ENCODE data around the gene RAB3GAP2.
"Not testable (repeated sequence)": the region's sequence is repeated elsewhere in the genome, so short reads cannot be mapped to it uniquely, and the experiment has no call there.

The RAB3GAP2 gene

GRCh38 chr1:220195701-220196100 is 76.6 kb downstream of the RAB3GAP2 start:
- DNase-seq: no peak

DNA sequence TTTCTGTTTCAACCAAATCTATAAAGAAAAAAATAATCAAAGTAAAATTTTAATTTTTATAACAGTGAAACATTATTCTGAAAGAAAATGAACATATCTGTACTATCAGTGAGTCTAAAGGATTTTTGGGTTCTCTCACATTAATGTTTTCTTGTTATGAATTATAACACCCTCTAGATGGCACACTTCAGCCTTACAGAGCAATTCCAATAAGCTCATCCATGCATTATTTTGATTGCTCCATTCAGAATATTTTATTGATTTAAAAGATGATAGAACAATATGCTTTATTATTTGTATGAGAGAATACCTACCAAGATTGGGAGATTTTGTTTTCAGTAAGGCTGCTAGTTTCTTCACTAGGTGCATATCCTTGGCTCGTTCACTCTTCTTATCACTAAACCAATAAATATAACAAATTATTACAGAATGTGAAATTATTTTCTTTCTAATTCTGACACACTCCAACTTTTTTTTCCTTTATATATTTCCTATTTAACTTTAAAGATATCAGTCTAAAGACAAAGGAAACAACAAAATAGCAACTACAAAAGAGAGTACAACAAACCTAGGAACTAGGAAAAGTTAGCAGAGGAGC is 82.4 kb downstream of the RAB3GAP2 start:
- no peak for DNase-seq

DNA sequence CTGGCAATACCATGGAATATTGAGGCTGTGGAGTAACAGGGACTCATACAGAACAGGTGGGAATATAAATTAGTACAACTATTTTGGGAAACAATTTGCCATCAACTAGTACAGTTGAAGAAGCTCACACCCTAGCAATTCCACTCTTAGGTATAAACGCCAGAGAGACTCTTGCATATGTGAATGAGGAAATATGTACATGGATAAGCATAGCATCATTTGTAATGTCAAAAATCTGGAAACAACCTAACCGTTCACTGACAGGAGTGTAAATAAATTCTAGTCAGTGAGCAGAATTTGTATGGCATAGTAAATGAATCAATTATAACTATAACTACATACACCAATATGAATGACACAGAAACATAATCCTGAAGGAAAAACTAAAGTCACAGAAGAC is 83.7 kb downstream of the RAB3GAP2 start:
- no peak for DNase-seq

- no peak for DNase-seq
These were observed 85.5 kb downstream of the RAB3GAP2 start for GRCh38 chr1:220186752-220187151.

- no peak for DNase-seq
These were observed 87.7 kb downstream of the RAB3GAP2 start for GRCh38 chr1:220184506-220184905.

DNA sequence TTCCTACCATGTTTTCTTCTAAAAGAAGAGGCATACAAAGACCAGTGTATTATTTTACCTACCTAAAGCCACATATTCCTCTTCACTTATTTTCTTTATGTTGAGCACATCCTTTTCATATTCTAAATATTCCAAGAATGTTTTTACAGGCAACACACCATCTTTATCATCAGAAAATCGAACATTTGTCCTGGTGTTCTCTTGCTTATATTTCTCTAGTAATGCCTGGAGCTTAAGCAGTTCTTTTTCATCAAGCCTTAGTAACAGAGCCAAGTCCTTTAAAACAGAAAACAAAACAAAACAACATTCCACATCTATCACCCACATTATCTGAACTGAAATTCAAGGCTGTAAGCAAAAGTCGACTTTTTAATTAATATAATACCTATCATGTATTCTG is 89.6 kb downstream of the RAB3GAP2 start:
- DNase-seq: no peak

GRCh38 chr1:220182111-220182510 is 90.1 kb downstream of the RAB3GAP2 start:
- DNase-seq: no peak

DNA sequence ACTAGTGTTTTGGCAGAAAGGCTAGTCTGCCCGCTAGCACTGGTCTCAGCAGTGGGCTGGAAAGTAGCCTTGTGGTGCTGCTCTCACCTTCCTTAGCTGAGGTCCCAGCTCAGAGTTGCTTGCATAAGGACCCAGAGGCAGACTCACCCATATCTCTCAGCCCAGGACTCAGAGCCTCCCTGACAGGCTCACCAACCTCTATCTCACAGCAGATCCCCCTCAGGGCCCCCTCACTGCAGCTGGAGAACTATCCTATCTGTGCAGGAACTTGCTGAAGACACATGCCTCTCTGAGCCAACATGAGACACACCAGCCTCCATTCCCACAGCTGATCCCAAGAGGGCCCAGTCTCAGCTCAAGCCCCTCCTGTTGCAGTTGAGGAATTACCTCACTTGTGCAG is 95.7 kb downstream of the RAB3GAP2 start:
- DNase-seq: no peak

DNA sequence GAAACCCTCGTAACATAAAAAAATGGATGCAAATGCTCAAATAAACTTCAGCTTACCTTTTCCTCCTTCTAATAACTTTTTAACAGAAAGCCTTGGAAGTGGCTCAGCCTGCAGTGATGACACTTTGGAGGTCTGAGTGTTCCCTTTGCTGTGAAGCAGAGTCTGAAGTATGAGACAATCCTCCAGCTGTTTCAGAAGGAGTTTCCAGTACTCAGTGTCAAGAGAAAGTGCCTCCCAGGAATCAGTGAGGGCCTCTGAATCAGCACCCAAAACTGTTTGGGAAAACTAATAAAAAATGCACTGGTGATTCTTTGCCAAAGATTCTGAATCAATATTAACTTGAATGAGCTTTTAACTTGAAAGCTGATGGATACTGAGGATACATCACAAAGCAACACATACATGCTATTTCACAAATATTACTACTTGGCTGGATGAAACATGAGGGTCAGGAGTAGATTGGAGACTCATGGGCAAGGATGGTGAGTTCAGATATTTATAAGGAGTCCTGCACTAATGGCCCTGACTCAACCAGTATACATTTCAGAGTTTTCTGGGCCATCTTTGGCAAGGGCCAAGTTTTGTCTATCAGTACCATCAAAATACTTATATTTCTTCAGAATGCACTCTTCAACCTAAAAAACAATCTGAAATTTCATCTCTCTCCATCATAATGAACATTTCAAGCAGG is 101.3 kb downstream of the RAB3GAP2 start:
- DNase-seq: no peak

DNA sequence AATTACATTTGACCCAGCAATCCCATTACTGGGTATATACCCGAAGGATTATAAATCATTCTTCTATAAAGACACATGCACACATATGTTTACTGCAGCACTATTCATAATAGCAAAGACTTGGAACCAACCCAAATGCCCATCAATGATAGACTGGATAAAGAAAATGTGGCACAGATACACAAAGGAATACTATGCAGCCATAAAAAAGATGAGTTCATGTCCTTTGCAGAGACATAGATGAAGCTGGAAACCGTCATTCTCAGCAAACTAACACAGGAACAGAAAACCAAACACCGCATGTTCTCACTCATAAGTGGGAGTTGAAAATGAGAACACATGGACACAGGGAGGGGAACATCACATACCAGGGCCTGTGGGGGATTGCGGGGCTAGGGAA is 102.4 kb downstream of the RAB3GAP2 start:
- not testable (repeated sequence) for DNase-seq

DNA sequence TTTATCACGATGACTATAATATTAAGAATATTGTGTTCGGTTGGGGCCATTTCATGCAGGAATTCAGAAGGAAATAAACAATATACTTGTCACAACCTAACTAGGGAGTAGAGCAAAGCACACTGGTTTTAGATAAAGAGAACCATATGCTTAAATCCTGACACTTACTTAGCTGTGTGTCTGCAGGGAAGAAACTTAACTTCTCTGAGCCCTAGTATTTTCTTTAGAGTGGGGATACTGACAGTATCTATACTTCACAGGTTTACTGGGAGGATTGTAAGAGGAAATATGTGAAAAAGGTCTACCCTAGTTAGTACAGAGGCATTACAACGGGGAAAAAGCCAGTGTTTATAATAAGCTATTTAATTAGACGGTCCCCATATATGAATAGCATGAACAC is 105.4 kb downstream of the RAB3GAP2 start:
- DNase-seq: no peak

- no peak for DNase-seq
These were observed 107.7 kb downstream of the RAB3GAP2 start for GRCh38 chr1:220164517-220164916.

- no peak for DNase-seq
These were observed 108.1 kb downstream of the RAB3GAP2 start for GRCh38 chr1:220164116-220164515.

DNA sequence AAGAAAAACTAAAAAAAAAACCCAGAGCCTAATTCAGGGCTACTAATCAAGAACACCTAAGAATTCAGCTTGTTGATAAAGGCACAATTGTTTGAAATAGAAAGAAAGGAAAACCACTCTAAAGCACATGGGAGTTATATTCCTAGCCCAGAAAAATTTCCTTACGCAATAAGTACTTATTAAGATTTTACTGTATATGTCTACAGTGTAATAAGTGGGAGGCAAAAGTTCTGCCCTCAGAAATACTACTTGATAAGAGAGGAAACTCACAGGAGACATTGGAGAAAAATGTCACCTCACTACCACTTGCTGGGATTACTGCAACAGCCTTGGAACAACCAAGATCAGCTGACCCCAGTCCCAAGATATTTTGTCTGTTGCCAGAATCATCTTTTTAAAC is 112.2 kb downstream of the RAB3GAP2 start:
- no peak for DNase-seq

DNA sequence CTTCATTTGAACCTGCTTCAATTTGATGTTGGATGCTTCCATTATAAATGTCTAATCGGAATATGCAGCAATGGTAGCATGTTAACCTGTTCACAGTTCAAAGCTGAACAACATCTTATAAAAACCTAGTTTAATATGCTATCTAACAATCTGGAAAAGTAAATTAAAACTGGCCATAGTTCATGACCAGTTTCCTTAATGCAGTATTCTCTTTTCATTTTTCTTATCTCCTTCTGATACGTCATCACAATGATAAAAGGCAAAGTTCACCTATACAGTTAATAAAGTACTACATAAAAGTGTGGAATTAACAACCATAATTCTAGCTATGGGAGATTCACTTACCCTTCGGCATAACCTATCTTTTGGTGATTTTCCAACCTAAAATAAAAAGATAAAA is 113.2 kb downstream of the RAB3GAP2 start:
- DNase-seq: no peak

DNA sequence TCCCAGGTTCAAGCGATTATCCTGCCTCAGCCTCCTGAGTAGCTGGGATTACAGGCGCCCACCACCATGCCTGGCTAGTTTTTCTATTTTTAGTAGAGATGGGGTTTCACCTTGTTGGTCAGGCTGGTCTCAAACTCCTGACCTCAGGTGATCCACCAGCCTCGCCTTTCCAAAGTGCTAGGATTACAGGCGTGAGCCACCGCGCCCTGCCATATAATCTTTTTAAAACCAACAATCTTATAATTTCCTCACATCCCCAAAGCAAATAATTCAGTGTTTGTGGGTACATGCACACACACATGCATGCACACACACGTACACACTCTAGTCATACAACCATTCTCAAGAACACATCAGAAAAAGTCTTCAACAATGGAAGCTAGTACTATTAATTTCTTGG is 113.7 kb downstream of the RAB3GAP2 start:
- not testable (repeated sequence) for DNase-seq

DNA sequence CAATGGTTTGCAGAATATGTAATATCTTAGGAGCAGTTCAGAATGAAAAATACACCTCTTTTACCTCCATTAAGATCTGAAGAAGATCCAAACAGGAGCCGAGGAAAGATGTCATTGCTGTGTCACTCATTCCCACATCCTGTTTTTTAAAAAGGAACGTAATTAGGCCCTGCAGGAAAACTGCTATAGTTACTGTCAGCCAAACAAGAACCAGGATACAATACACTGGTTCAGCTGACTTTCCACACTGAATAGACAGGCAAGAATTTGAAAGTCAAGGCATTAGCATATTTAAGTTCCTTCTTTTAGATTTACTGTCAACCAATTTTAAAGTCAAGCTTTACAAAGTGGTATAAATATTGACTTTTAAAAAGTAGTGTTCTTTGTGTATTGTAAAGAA is 114.5 kb downstream of the RAB3GAP2 start:
- DNase-seq: no peak

DNA sequence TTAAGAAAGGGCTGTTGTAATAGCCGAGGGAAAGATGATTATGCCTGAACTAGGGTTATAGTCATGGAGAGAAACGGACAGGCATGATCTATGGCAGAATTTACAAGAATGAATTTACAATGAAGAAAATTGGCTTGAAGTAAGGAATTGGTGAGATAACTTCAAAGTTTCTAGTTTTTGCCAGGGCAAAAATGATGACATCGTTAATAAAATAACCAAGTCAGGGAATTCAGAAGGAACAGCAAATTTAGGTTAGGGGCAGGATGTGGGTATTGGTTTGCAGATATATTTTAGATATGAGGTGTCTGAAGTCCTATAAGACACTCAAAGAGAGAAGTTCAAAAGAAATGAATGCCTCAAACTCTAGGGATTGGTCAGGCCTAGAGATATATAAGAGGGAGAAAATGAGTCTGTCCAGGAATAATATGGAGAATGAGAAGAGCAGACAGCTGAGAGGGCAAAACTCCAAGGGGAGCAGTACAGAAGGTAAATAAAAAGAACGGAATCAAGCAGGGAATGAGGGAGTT is 115.6 kb downstream of the RAB3GAP2 start:
- DNase-seq: no peak

DNA sequence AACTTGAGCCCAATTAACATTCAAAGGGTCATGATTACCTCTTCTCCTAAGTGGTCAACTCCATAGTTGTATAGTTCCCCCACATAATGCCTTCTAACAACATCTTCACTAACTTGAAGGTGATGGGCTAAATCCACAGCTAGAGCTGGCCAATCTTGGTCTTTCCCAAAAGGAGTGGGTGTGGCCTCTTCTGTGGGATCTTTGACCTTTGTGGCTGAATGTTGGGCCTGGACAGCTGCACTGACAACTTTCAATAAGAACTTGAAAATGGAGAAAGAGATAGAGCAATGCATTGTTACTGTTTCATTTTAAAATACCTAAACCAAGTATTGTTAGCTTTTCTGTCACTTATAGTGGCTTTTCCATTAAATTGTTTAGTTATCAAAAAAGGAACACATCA is 119.1 kb downstream of the RAB3GAP2 start:
- DNase-seq: no peak

DNA sequence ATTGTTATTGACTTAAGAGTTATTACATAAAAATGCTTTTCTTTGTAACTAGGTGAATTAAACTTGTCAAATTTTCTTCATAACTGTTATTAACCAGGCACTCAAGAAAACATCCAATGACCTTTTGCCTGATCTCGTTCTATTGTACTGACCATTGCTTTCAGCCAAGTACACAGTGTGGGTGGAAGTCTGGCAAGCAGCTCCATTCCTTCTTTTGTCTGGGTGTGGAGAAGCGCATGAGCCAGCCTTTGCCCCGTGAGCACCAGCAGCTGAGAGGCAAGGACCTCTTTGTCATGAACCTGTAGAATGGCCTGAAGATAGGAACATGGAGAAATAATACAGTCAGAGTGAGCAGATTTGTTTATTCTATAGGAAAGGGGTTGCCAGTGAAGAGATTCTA is 120.8 kb downstream of the RAB3GAP2 start:
- no peak for DNase-seq

DNA sequence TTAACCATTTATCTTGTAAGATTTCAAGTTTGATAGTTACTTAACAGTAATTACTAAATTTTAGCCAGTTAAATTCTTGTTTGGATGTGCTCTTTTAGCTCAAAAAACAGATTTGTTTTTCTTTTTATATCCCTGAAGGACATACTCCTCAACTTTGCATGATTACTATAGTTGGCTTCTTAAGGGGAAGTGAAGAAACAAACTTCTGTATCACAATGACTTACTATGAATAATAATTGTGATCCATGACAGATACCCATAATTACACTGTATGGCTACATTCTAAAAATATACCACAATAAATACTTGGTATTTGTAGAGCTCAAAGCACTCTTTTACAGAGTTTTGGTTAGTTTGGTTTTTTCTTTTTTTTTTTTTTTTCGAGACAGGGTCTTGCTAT is 122.5 kb downstream of the RAB3GAP2 start:
- DNase-seq: no peak

DNA sequence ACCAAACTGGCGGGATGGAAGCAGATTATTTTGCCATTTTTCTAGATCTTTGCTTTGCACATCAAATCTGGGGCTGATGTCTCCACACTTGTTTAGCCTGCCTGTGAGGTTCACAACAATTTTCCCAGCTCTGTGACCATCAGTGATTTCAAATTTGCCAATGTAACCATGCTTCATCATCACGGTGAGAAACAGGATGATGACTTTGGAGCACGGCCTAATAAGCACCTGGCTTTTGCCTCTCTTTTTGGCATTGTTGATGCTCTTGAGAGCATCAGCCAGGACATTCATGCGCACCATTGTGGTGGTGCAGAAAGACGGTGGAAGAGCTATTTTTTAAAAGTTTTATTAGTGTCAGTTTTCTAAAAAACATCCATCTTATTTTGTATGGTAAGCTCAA is 128.2 kb downstream of the RAB3GAP2 start:
- no peak for DNase-seq

GRCh38 chr1:220139966-220140365 is 132.3 kb downstream of the RAB3GAP2 start:
- DNase-seq: no peak

DNA sequence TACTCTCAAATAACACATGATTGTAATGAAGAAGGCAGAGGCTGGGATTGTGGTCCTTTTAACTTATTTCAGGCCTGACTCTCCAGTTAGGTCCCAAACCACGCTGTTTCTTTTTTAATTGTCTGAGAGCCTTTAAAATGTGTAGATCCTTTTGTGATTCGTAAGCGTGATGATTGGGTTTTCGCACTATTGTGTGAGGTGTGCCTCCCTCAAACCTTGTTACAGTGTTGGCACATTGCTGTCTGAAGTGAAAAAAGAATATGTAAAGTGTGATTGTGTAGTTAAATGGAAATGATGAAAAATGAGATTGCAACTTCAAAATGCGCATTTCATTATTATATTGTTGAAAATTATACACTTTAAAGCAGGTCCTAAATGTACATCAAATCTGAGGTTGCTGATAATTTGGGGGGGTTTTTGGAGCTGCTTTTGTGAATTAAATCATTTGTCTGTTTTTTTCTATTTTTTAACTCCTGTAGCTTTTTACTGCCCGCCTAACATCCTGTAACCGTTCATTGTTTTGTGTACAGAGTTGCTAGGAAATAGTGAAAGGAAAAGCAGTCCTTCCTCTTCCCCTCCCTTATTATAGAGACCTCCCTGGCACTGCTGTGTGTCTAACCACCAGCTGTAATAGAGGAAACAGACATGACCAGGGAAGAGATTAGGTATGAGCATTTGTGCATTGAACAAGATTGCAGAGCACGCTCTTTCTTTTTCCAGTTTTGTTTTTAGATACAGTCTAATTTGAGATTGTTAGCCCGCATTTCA is 135.1 kb downstream of the RAB3GAP2 start:
- DNase-seq: no peak

All from activated CD8-positive, alpha-beta memory T cell treated with anti-CD3 and anti-CD28 coated beads, Interleukin-2, amount 50 U/mL, for 4 hours (primary cell).